K562 (cell line): ENCODE data around the gene SMARCB1. TPM values are rescaled to one million over a fixed set of nuclear protein-coding genes. Genes with fewer than 3 reads are reported as not detected.

Experiments used
- polyA plus RNA-seq, 8 experiments: library from polyadenylated mRNA; depleted of rRNA in 4 of 8; stranded (reverse) in 5 of 8; unstranded in 3 of 8; fragments of >200 nt; fragmentation: Nextera tagmentation in 2 of 8; fragmentation: Illumina TruSeq in 1 of 8; extraction: Ambion mirVana in 2 of 8; extraction: Trizol in 1 of 8; gene quantifications; 2 replicates each; pipeline versions ENCODE4 v1.2.1 to v1.2.3, GENCODE V29; 2011 to 2014; ENCODE audit warnings: inconsistent platforms in 1 of 8, missing spikeins in 1 of 8
- small RNA-seq: library from RNA; depleted of rRNA; stranded (forward); fragments of <200 nt; gene quantifications from one replicate; pipeline ENCODE3, GENCODE V24; 2014
- total RNA-seq, 7 experiments: library from RNA; depleted of rRNA in 6 of 7; stranded (reverse); fragments of >200 nt in 6 of 7; fragmentation: Illumina TruSeq in 2 of 7; extraction: Trizol in 2 of 7; gene quantifications; 2 replicates each; pipeline versions ENCODE4 v1.2.1 to v1.2.3, GENCODE V29; 2011 to 2021; ENCODE audit warnings: low replicate concordance in 1 of 7

Gene SMARCB1
- total and polyA plus RNA-seq, 9 of the 15 experiments (the other 6 are each of a cell fraction or from before 2014, with no cell fraction given) = 1.2 to 113 (median 65.4) TPM

Small RNA genes within 50 kb of the gene (small RNA-seq; reads per million reads assigned to genes)
- not detected for gene RN7SL268P

Other genes with a start within 250 kb of the SMARCB1 start
Only the 7 nearest of the 17 such genes appear.
- gene ZNF70, start 35.9 kb upstream of the SMARCB1 start, total RNA-seq (2014; rRNA removed) = 1.4 and 1.8 TPM in 2 replicates
- gene ZNF70, start 35.9 kb upstream of the SMARCB1 start, total RNA-seq (2014; rRNA removed; fragmentation: Illumina TruSeq; extraction: Trizol) = 2.3 TPM in 2 replicates
- 2.4 and 2.5 TPM in 2 replicates for gene ZNF70, start 35.9 kb upstream of the SMARCB1 start, total RNA-seq (2015; rRNA removed; fragmentation: Illumina TruSeq; extraction: Trizol)
- 3.2 and 3.3 TPM in 2 replicates for gene ZNF70, start 35.9 kb upstream of the SMARCB1 start, total RNA-seq (2021)
- gene ZNF70, start 35.9 kb upstream of the SMARCB1 start, polyA plus RNA-seq (2011; rRNA removed) = 0.57 and 0.58 TPM in 2 replicates
- gene ZNF70, start 35.9 kb upstream of the SMARCB1 start, polyA plus RNA-seq (2014; fragmentation: Illumina TruSeq; extraction: Trizol) = 1.3 and 1.5 TPM in 2 replicates
- gene ZNF70, start 35.9 kb upstream of the SMARCB1 start, polyA plus RNA-seq (2014; fragmentation: Nextera tagmentation; extraction: Ambion mirVana) = under 1 TPM; 0.14 to 0.18 TPM
- 1.1 and 1.3 TPM in 2 replicates for gene ZNF70, start 35.9 kb upstream of the SMARCB1 start, polyA plus RNA-seq (2014; rRNA removed)
- gene VPREB3, start 32.5 kb upstream of the SMARCB1 start, total RNA-seq (2014; rRNA removed) = not detected in 2 replicates
- not detected in 2 replicates for gene VPREB3, start 32.5 kb upstream of the SMARCB1 start, total RNA-seq (2014; rRNA removed; fragmentation: Illumina TruSeq; extraction: Trizol)
- not detected in 2 replicates for gene VPREB3, start 32.5 kb upstream of the SMARCB1 start, total RNA-seq (2015; rRNA removed; fragmentation: Illumina TruSeq; extraction: Trizol)
- 0.71 TPM in 1 of 2 replicates, not detected in the other for gene VPREB3, start 32.5 kb upstream of the SMARCB1 start, total RNA-seq (2021)
- gene VPREB3, start 32.5 kb upstream of the SMARCB1 start, polyA plus RNA-seq (2011; rRNA removed) = 0.20 TPM in 1 of 2 replicates, not detected in the other
- not detected in 2 replicates for gene VPREB3, start 32.5 kb upstream of the SMARCB1 start, polyA plus RNA-seq (2014; fragmentation: Illumina TruSeq; extraction: Trizol)
- gene VPREB3, start 32.5 kb upstream of the SMARCB1 start, polyA plus RNA-seq (2014; fragmentation: Nextera tagmentation; extraction: Ambion mirVana) = under 1 TPM in 1 of 2 experiments, not detected in 1; 0.14 TPM
- not detected in 2 replicates for gene VPREB3, start 32.5 kb upstream of the SMARCB1 start, polyA plus RNA-seq (2014; rRNA removed)
- gene C22orf15, start 24.0 kb upstream of the SMARCB1 start, total RNA-seq (2014; rRNA removed) = not detected in 2 replicates
- not detected in 2 replicates for gene C22orf15, start 24.0 kb upstream of the SMARCB1 start, total RNA-seq (2014; rRNA removed; fragmentation: Illumina TruSeq; extraction: Trizol)
- gene C22orf15, start 24.0 kb upstream of the SMARCB1 start, total RNA-seq (2015; rRNA removed; fragmentation: Illumina TruSeq; extraction: Trizol) = not detected in 2 replicates
- not detected in 2 replicates for gene C22orf15, start 24.0 kb upstream of the SMARCB1 start, total RNA-seq (2021)
- not detected in 2 replicates for gene C22orf15, start 24.0 kb upstream of the SMARCB1 start, polyA plus RNA-seq (2011; rRNA removed)
- not detected in 2 replicates for gene C22orf15, start 24.0 kb upstream of the SMARCB1 start, polyA plus RNA-seq (2014; fragmentation: Illumina TruSeq; extraction: Trizol)
- gene C22orf15, start 24.0 kb upstream of the SMARCB1 start, polyA plus RNA-seq (2014; fragmentation: Nextera tagmentation; extraction: Ambion mirVana) = not detected
- gene C22orf15, start 24.0 kb upstream of the SMARCB1 start, polyA plus RNA-seq (2014; rRNA removed) = 0.07 TPM in 1 of 2 replicates, not detected in the other
- 84.9 and 214 TPM in 2 replicates for gene CHCHD10, start 19.0 kb upstream of the SMARCB1 start, total RNA-seq (2014; rRNA removed)
- gene CHCHD10, start 19.0 kb upstream of the SMARCB1 start, total RNA-seq (2014; rRNA removed; fragmentation: Illumina TruSeq; extraction: Trizol) = 76.4 and 102 TPM in 2 replicates
- 124 and 130 TPM in 2 replicates for gene CHCHD10, start 19.0 kb upstream of the SMARCB1 start, total RNA-seq (2015; rRNA removed; fragmentation: Illumina TruSeq; extraction: Trizol)
- 270 and 292 TPM in 2 replicates for gene CHCHD10, start 19.0 kb upstream of the SMARCB1 start, total RNA-seq (2021)
- 51.1 and 51.8 TPM in 2 replicates for gene CHCHD10, start 19.0 kb upstream of the SMARCB1 start, polyA plus RNA-seq (2011; rRNA removed)
- 157 and 178 TPM in 2 replicates for gene CHCHD10, start 19.0 kb upstream of the SMARCB1 start, polyA plus RNA-seq (2014; fragmentation: Illumina TruSeq; extraction: Trizol)
- gene CHCHD10, start 19.0 kb upstream of the SMARCB1 start, polyA plus RNA-seq (2014; fragmentation: Nextera tagmentation; extraction: Ambion mirVana) = 10 to 100 TPM; 15.2 to 41.0 TPM
- 159 and 170 TPM in 2 replicates for gene CHCHD10, start 19.0 kb upstream of the SMARCB1 start, polyA plus RNA-seq (2014; rRNA removed)
- 0.57 and 1.4 TPM in 2 replicates for gene MMP11, start 14.1 kb upstream of the SMARCB1 start, total RNA-seq (2014; rRNA removed)
- 0.13 and 0.25 TPM in 2 replicates for gene MMP11, start 14.1 kb upstream of the SMARCB1 start, total RNA-seq (2014; rRNA removed; fragmentation: Illumina TruSeq; extraction: Trizol)
- 0.14 and 0.15 TPM in 2 replicates for gene MMP11, start 14.1 kb upstream of the SMARCB1 start, total RNA-seq (2015; rRNA removed; fragmentation: Illumina TruSeq; extraction: Trizol)
- 0.58 and 1.4 TPM in 2 replicates for gene MMP11, start 14.1 kb upstream of the SMARCB1 start, total RNA-seq (2021)
- gene MMP11, start 14.1 kb upstream of the SMARCB1 start, polyA plus RNA-seq (2011; rRNA removed) = 1.1 and 1.3 TPM in 2 replicates
- 0.25 and 1.2 TPM in 2 replicates for gene MMP11, start 14.1 kb upstream of the SMARCB1 start, polyA plus RNA-seq (2014; fragmentation: Illumina TruSeq; extraction: Trizol)
- not detected for gene MMP11, start 14.1 kb upstream of the SMARCB1 start, polyA plus RNA-seq (2014; fragmentation: Nextera tagmentation; extraction: Ambion mirVana)
- gene MMP11, start 14.1 kb upstream of the SMARCB1 start, polyA plus RNA-seq (2014; rRNA removed) = 0.40 and 1.8 TPM in 2 replicates
- 6.2 and 6.9 TPM in 2 replicates for gene DERL3, start 52.0 kb downstream of the SMARCB1 start, total RNA-seq (2014; rRNA removed)
- 0.77 and 1.7 TPM in 2 replicates for gene DERL3, start 52.0 kb downstream of the SMARCB1 start, total RNA-seq (2014; rRNA removed; fragmentation: Illumina TruSeq; extraction: Trizol)
- gene DERL3, start 52.0 kb downstream of the SMARCB1 start, total RNA-seq (2015; rRNA removed; fragmentation: Illumina TruSeq; extraction: Trizol) = 1.4 and 2.4 TPM in 2 replicates
- gene DERL3, start 52.0 kb downstream of the SMARCB1 start, total RNA-seq (2021) = 8.8 and 9.2 TPM in 2 replicates
- gene DERL3, start 52.0 kb downstream of the SMARCB1 start, polyA plus RNA-seq (2011; rRNA removed) = 8.3 and 19.3 TPM in 2 replicates
- 4.8 and 7.4 TPM in 2 replicates for gene DERL3, start 52.0 kb downstream of the SMARCB1 start, polyA plus RNA-seq (2014; fragmentation: Illumina TruSeq; extraction: Trizol)
- gene DERL3, start 52.0 kb downstream of the SMARCB1 start, polyA plus RNA-seq (2014; fragmentation: Nextera tagmentation; extraction: Ambion mirVana) = 1 to 10 TPM; 1.3 to 2.9 TPM
- gene DERL3, start 52.0 kb downstream of the SMARCB1 start, polyA plus RNA-seq (2014; rRNA removed) = 12.1 and 12.4 TPM in 2 replicates
- 2.0 and 3.1 TPM in 2 replicates for gene SLC2A11, start 70.9 kb downstream of the SMARCB1 start, total RNA-seq (2014; rRNA removed)
- gene SLC2A11, start 70.9 kb downstream of the SMARCB1 start, total RNA-seq (2014; rRNA removed; fragmentation: Illumina TruSeq; extraction: Trizol) = 1.5 and 1.9 TPM in 2 replicates
- 2.1 and 2.5 TPM in 2 replicates for gene SLC2A11, start 70.9 kb downstream of the SMARCB1 start, total RNA-seq (2015; rRNA removed; fragmentation: Illumina TruSeq; extraction: Trizol)
- 1.6 and 2.1 TPM in 2 replicates for gene SLC2A11, start 70.9 kb downstream of the SMARCB1 start, total RNA-seq (2021)
- gene SLC2A11, start 70.9 kb downstream of the SMARCB1 start, polyA plus RNA-seq (2011; rRNA removed) = 2.5 and 4.4 TPM in 2 replicates
- gene SLC2A11, start 70.9 kb downstream of the SMARCB1 start, polyA plus RNA-seq (2014; fragmentation: Illumina TruSeq; extraction: Trizol) = 2.5 and 2.8 TPM in 2 replicates
- under 1 TPM; 0.44 to 0.73 TPM for gene SLC2A11, start 70.9 kb downstream of the SMARCB1 start, polyA plus RNA-seq (2014; fragmentation: Nextera tagmentation; extraction: Ambion mirVana)
- gene SLC2A11, start 70.9 kb downstream of the SMARCB1 start, polyA plus RNA-seq (2014; rRNA removed) = 2.7 and 3.4 TPM in 2 replicates